H1 (cell line): Measurements from ENCODE around the gene RASGRP4. TPM values are rescaled to one million over a fixed set of nuclear protein-coding genes. Genes with fewer than 3 reads are reported as not detected.

Experiments used
- CTCF ChIA-PET: fragments of 300-600 bp; sonication (Branson Sonifier 250); formaldehyde crosslinking; loops from one replicate; lab custom pipeline; 2021; ENCODE audit not compliant: partially characterized antibody; lab: Charles Lee
- POLR2A ChIA-PET: fragments of 300-600 bp; sonication (Branson Sonifier 250); formaldehyde crosslinking; loops from one replicate; lab custom pipeline; 2021; ENCODE audit warnings: inconsistent platforms; ENCODE audit not compliant: partially characterized antibody; lab: Charles Lee
- DNase-seq, 2 experiments: peaks; one replicate each; pipeline versions ENCODE4 v3.0.0 to v3.0.0-alpha.2; 2010 to 2022; ENCODE audit warnings: low spot score in 2 of 2, low read depth in 1 of 2, mixed read lengths in 1 of 2
- FAIRE-seq: peaks from 2 replicates; lab custom pipeline; 2011; peaks lifted over from hg19 to GRCh38; lab: Jason Lieb, UNC
- H2AFZ ChIP-seq: 2 replicates; pipeline ENCODE4 v1.8.1; 2012; ENCODE audit warnings: low read length, inconsistent platforms
- H2AK5ac ChIP-seq: 2 replicates; pipeline ENCODE4 v1.6.1; 2013; ENCODE audit warnings: low read depth, low read length
- H2BK120ac ChIP-seq: replicated peaks from 2 replicates; pipeline ENCODE3; 2013; ENCODE audit warnings: low read depth, low read length, inconsistent platforms
- H2BK12ac ChIP-seq: 2 replicates; pipeline ENCODE4 v1.6.1; 2013; ENCODE audit warnings: low read depth, low read length
- H2BK15ac ChIP-seq: 2 replicates; pipeline ENCODE4 v1.6.1; 2013; ENCODE audit warnings: low read length
- H2BK20ac ChIP-seq: 2 replicates; pipeline ENCODE4 v1.6.1; 2013; ENCODE audit warnings: low read length
- H2BK5ac ChIP-seq: 2 replicates; pipeline ENCODE4 v1.6.1; 2013; ENCODE audit warnings: low read depth, low read length
- H3K14ac ChIP-seq: 2 replicates; pipeline ENCODE4 v1.6.1; 2013; ENCODE audit warnings: inconsistent platforms; ENCODE audit not compliant: insufficient read length
- H3K18ac ChIP-seq: 2 replicates; pipeline ENCODE4 v1.6.1; 2013; ENCODE audit warnings: low read length; ENCODE audit errors: extremely low read depth
- H3K23ac ChIP-seq: 2 replicates; pipeline ENCODE4 v1.6.1; 2013; ENCODE audit warnings: inconsistent platforms; ENCODE audit not compliant: insufficient read length
- H3K23me2 ChIP-seq: 2 replicates; pipeline ENCODE4 v1.6.1; 2013; ENCODE audit warnings: low read depth, low read length
- H3K27ac ChIP-seq: 2 replicates; pipeline ENCODE4 v1.6.1; 2011; ENCODE audit warnings: low read depth, low read length, inconsistent platforms
- H3K27me3 ChIP-seq, 4 experiments: replicated peaks in 1 of 4; 1 replicate in 1 of 4; 2 replicates in 3 of 4; pipeline versions ENCODE4 v1.6.1 to v1.8.1; 2011 to 2013; ENCODE audit warnings: low read length in 3 of 4, mild to moderate bottlenecking in 3 of 4, inconsistent platforms in 2 of 4, mixed read lengths in 2 of 4, moderate library complexity in 1 of 4; ENCODE audit not compliant: control insufficient read depth in 3 of 4, insufficient read depth in 3 of 4; ENCODE audit errors: extremely low read depth in 1 of 4
- H3K36me3 ChIP-seq, 4 experiments: 2 replicates each; pipeline versions ENCODE4 v1.6.1 to v1.8.1; 2011 to 2013; ENCODE audit warnings: mild to moderate bottlenecking in 4 of 4, low read length in 3 of 4, moderate library complexity in 2 of 4, control low read depth in 1 of 4, inconsistent platforms in 1 of 4; ENCODE audit not compliant: insufficient read depth in 4 of 4, control insufficient read depth in 2 of 4
- H3K4ac ChIP-seq: replicated peaks from 2 replicates; pipeline ENCODE3; 2013; ENCODE audit warnings: low read length, low read depth, mixed read lengths, inconsistent platforms; ENCODE audit not compliant: insufficient read length
- H3K4me1 ChIP-seq, 4 experiments: replicated peaks in 1 of 4; 1 replicate in 1 of 4; 2 replicates in 3 of 4; pipeline versions ENCODE4 v1.6.1 to v1.8.1; 2011 to 2013; ENCODE audit warnings: low read length in 3 of 4, inconsistent platforms in 2 of 4, mixed read lengths in 1 of 4; ENCODE audit not compliant: insufficient read depth in 4 of 4, control insufficient read depth in 3 of 4
- H3K4me2 ChIP-seq, 2 experiments: 2 replicates each; pipeline versions ENCODE4 v1.6.1 to v1.8.1; 2011 to 2013; ENCODE audit warnings: low read depth in 2 of 2, low read length in 2 of 2, control low read depth in 1 of 2, inconsistent platforms in 1 of 2, mild to moderate bottlenecking in 1 of 2; ENCODE audit not compliant: insufficient read depth in 1 of 2
- H3K4me3 ChIP-seq, 4 experiments: fragments of 200-600, 300-600 bp in 1 of 4; sonication (generic), shearing (Covaris generic), sonication (Bioruptor Twin) in 1 of 4; 2 replicates each; pipeline versions ENCODE4 v1.5.1 to v1.8.1; 2011 to 2016; ENCODE audit warnings: low read length in 4 of 4, low read depth in 3 of 4, control low read depth in 2 of 4, inconsistent platforms in 2 of 4, mild to moderate bottlenecking in 2 of 4, mixed read lengths in 1 of 4, moderate library complexity in 1 of 4; ENCODE audit not compliant: insufficient read depth in 2 of 4; ENCODE audit errors: extremely low read depth in 1 of 4
- H3K56ac ChIP-seq: replicated peaks from 2 replicates; pipeline ENCODE3; 2013; ENCODE audit warnings: low read depth, mild to moderate bottlenecking, mixed read lengths, low read length, inconsistent platforms; ENCODE audit not compliant: insufficient read length
- H3K79me1 ChIP-seq: 2 replicates; pipeline ENCODE4 v1.6.1; 2013; ENCODE audit warnings: low read depth, low read length, control low read depth
- H3K79me2 ChIP-seq, 2 experiments: 2 replicates each; pipeline versions ENCODE4 v1.6.1 to v1.8.1; 2012 to 2013; ENCODE audit warnings: low read length in 2 of 2, mild to moderate bottlenecking in 2 of 2, inconsistent platforms in 1 of 2; ENCODE audit not compliant: insufficient read depth in 2 of 2, control insufficient read depth in 1 of 2
- H3K9ac ChIP-seq, 4 experiments: replicated peaks in 1 of 4; 1 replicate in 1 of 4; 2 replicates in 3 of 4; pipeline versions ENCODE4 v1.6.1 to v1.8.1; 2011 to 2013; ENCODE audit warnings: low read depth in 3 of 4, low read length in 3 of 4, control low read depth in 2 of 4, mild to moderate bottlenecking in 2 of 4, moderate library complexity in 2 of 4, inconsistent platforms in 1 of 4; ENCODE audit errors: extremely low read depth in 1 of 4
- H3K9me3 ChIP-seq, 2 experiments: 2 replicates each; pipeline versions ENCODE4 v1.6.1 to v1.8.1; 2012 to 2013; ENCODE audit warnings: mild to moderate bottlenecking in 2 of 2, moderate library complexity in 2 of 2, control low read depth in 1 of 2, inconsistent platforms in 1 of 2, low read depth in 1 of 2, low read length in 1 of 2, mixed read lengths in 1 of 2; ENCODE audit not compliant: insufficient read depth in 2 of 2
- H4K20me1 ChIP-seq, 2 experiments: replicated peaks in 1 of 2; 2 replicates each; pipeline versions ENCODE3 to v1.8.1; 2011 to 2013; ENCODE audit warnings: inconsistent platforms in 2 of 2, low read length in 2 of 2, mild to moderate bottlenecking in 1 of 2; ENCODE audit not compliant: insufficient read depth in 2 of 2, control insufficient read depth in 1 of 2
- H4K5ac ChIP-seq: 2 replicates; pipeline ENCODE4 v1.6.1; 2013; ENCODE audit warnings: low read length, low read depth, mixed read lengths, inconsistent platforms; ENCODE audit not compliant: insufficient read length
- H4K8ac ChIP-seq: 2 replicates; pipeline ENCODE4 v1.8.0; 2013; ENCODE audit warnings: mild to moderate bottlenecking, moderate library complexity, low read length, inconsistent platforms; ENCODE audit not compliant: insufficient read depth; ENCODE audit errors: extremely low read depth
- H4K91ac ChIP-seq: replicated peaks from 2 replicates; pipeline ENCODE3; 2013; ENCODE audit warnings: low read length, mixed read lengths, inconsistent platforms; ENCODE audit not compliant: insufficient read length
- BRCA1 ChIP-seq: IDR thresholded peaks from 2 replicates; pipeline ENCODE4 v1.6.1; 2012; ENCODE audit warnings: low read depth, low read length, improper control_type of control experiment
- CBX8 ChIP-seq: fragments of 300-800, 300-1000 bp; sonication (generic); IDR thresholded peaks from 2 replicates; pipeline ENCODE4 v1.7.1; 2016; ENCODE audit warnings: low read depth, low read length, borderline replicate concordance
- CEBPB ChIP-seq: IDR thresholded peaks from 2 replicates; pipeline ENCODE4 v1.6.1; 2012; ENCODE audit warnings: low read depth, low read length
- HDAC6 ChIP-seq: IDR thresholded peaks from one replicate; pipeline ENCODE4 v1.7.1; 2012; ENCODE audit warnings: low read depth, mild to moderate bottlenecking, inconsistent platforms, low read length, moderate library complexity
- JUN ChIP-seq: IDR thresholded peaks from 2 replicates; pipeline ENCODE4 v1.6.1; 2011; ENCODE audit warnings: low read depth, mild to moderate bottlenecking, improper control_type of control experiment, low read length
- MAX ChIP-seq: IDR thresholded peaks from 2 replicates; pipeline ENCODE4 v1.6.1; 2012; ENCODE audit warnings: inconsistent platforms
- RAD21 ChIP-seq, 2 experiments: IDR thresholded peaks in 1 of 2; conservative IDR thresholded peaks in 1 of 2; 2 replicates each; pipeline ENCODE4 v1.6.1; 2011; ENCODE audit warnings: low read depth in 2 of 2, low read length in 2 of 2, improper control_type of control experiment in 1 of 2, inconsistent platforms in 1 of 2, mild to moderate bottlenecking in 1 of 2, moderate library complexity in 1 of 2
- TAF7 ChIP-seq: optimal IDR thresholded peaks from 2 replicates; pipeline ENCODE3; 2011; ENCODE audit warnings: low read depth, mild to moderate bottlenecking, inconsistent platforms, low read length, moderate library complexity, borderline replicate concordance
- TEAD4 ChIP-seq: IDR thresholded peaks from 2 replicates; pipeline ENCODE4 v1.6.1; 2012; ENCODE audit warnings: low read depth, low read length, inconsistent platforms, mixed read lengths
- ZNF274 ChIP-seq: IDR thresholded peaks from 2 replicates; pipeline ENCODE4 v1.7.0; 2012; ENCODE audit warnings: low read length, borderline replicate concordance; ENCODE audit errors: extremely low read depth
- WGBS, 2 experiments: shearing (Covaris generic) in 1 of 2; methylation state at CpG; one replicate each; pipeline versions ENCODE4 v1.1.6 to v1.1.7; 2013 to 2015; ENCODE audit warnings: low lambda C conversion rate in 2 of 2, mixed read lengths in 2 of 2, inconsistent platforms in 1 of 2, low coverage in 1 of 2, missing lambda C conversion rate in 1 of 2; ENCODE audit not compliant: insufficient replicate concordance in 2 of 2, insufficient coverage in 1 of 2, insufficient read length in 1 of 2; ENCODE audit errors: extremely low coverage in 1 of 2, missing lambda C conversion rate in 1 of 2; 5-methylcytosine and 5-hydroxymethylcytosine counted together
- polyA plus RNA-seq, 7 experiments: library from polyadenylated mRNA; depleted of rRNA in 3 of 7; stranded (reverse) in 5 of 7; unstranded in 2 of 7; fragments of >200 nt in 5 of 7; fragments of 200-250 nt in 2 of 7; gene quantifications; 1 replicate in 5 of 7; 2 replicates in 1 of 7; 4 replicates in 1 of 7; pipeline versions ENCODE4 v1.2.1 to v1.2.3, GENCODE V29; 2011 to 2013; ENCODE audit warnings: missing spikeins in 2 of 7, mixed read lengths in 2 of 7
- total RNA-seq: library from RNA; stranded (reverse); fragmentation: NEBNext Ultra II Directional; extraction: Animal tissue kit (Norgen Biotek cat#: 25700); gene quantifications from 2 replicates; pipeline ENCODE4 v1.2.1, GENCODE V29; 2021
- TF ChIP-seq, protein P1 (sequence below): IDR thresholded peaks from 2 replicates; pipeline ENCODE4 v1.6.1; 2011; ENCODE audit warnings: low read length, improper control_type of control experiment
- TF ChIP-seq, protein P2 (sequence below): IDR thresholded peaks from 2 replicates; pipeline ENCODE4 v1.6.1; 2012; ENCODE audit warnings: inconsistent platforms

RASGRP4 gene
- total and polyA plus RNA-seq, 2 of the 8 experiments (the other 6 are each of a cell fraction or from before 2014, with no cell fraction given): 1.9 to 3.1 TPM

DNA sequence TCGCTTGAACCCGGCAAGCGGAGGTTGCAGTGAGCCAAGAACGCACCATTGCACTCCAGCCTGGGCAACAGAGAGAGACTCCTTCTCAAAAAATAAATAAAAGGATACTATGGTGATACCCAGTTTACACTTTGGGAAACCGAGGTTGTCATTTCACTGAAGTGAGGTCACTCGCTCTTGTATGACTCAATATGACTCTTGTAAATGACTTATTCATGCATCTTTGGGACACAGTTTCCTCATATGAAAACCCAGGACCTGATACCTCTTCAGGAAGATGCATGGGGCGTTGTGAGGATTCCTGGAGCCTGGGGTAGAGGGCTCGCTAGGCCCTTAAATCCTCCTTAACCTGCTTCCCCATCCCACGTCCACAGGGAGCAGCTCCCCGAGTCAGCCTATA, 47.2 kb downstream of the RASGRP4 start:
- Histone ChIP-seq H2BK12ac (no peak overlapping the region), H4K91ac (no peak overlapping the region), H3K56ac (no peak overlapping the region), H3K9me3 (no peaks in the 10 kb centered on the region), H2BK20ac (no peak overlapping the region), H2AK5ac (no peak overlapping the region), H2BK120ac (no peak overlapping the region), H3K4ac (no peak overlapping the region), H3K23me2 (peaks cover 7% of the 10 kb centered on the region; the same call in 1 of the 2 replicates), H3K4me1 (peaks cover 0 to 6% (median 2%) of the 10 kb centered on the region in 4 experiments; a peak in 3 of 7 replicates), H3K79me1 (peaks cover 14% of the 10 kb centered on the region), H3K23ac (no peak overlapping the region), H2AFZ (no peak overlapping the region), H3K4me2 (no peak overlapping the region), H3K4me3 (no peak overlapping the region), H2BK5ac (no peak overlapping the region), H3K9ac (no peak overlapping the region), H3K36me3 (peaks cover 14 to 25% (median 21%) of the 10 kb centered on the region in 4 experiments; a peak in 7 of 8 replicates), H3K14ac (no peak overlapping the region), H4K8ac (no peak overlapping the region; the same call in 1 of the 2 replicates), H4K20me1 (peaks cover 3 to 15% of the 10 kb centered on the region in 2 experiments), H3K27me3 (no peaks in the 10 kb centered on the region), H2BK15ac (no peak overlapping the region), H4K5ac (no peak overlapping the region), H3K27ac (no peak overlapping the region), H3K18ac (no peak overlapping the region), H3K79me2 (peaks cover 0 to 22% of the 10 kb centered on the region in 2 experiments; a peak in 2 of 4 replicates)
- FAIRE-seq: no peak
- ChIA-PET POLR2A (no interaction called here), CTCF (interaction anchor here (0.7 kb wide), 1 partner anchor 66 kb away, joined by 3 read pairs; no protein-coding TSS in a partner anchor)
- no peak for DNase-seq
- 92% methylated on average over 10 of the region's 10 CpGs; no CpG with 5 or more reads in 1 of the 2 experiments for WGBS, 2 experiments
- TF ChIP-seq ZNF274 (no peak), RAD21 (IDR thresholded peaks at IDR 0.05 in 1 of 2, conservative IDR thresholded peaks at IDR 0.05 in 1 of 2; ENCODE audit: low read depth in 2 of 2, low read length in 2 of 2) (no peak), MAX (no peak), TAF7 (no peak), CEBPB (no peak), CBX8 (no peak), JUN (no peak), BRCA1 (no peak), HDAC6 (no peak), TEAD4 (no peak)
- TF ChIP-seq, protein P1, sequence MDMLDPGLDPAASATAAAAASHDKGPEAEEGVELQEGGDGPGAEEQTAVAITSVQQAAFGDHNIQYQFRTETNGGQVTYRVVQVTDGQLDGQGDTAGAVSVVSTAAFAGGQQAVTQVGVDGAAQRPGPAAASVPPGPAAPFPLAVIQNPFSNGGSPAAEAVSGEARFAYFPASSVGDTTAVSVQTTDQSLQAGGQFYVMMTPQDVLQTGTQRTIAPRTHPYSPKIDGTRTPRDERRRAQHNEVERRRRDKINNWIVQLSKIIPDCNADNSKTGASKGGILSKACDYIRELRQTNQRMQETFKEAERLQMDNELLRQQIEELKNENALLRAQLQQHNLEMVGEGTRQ: no peak
- TF ChIP-seq, protein P2, sequence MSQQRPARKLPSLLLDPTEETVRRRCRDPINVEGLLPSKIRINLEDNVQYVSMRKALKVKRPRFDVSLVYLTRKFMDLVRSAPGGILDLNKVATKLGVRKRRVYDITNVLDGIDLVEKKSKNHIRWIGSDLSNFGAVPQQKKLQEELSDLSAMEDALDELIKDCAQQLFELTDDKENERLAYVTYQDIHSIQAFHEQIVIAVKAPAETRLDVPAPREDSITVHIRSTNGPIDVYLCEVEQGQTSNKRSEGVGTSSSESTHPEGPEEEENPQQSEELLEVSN: no peak
